ENCODE data around the gene DPH2. TPM values are rescaled to one million over a fixed set of nuclear protein-coding genes. Genes with fewer than 3 reads are reported as not detected.
A peak's percentile ranks its signal among the peaks of the same experiment; 100 is the strongest.

The DPH2 gene
- total RNA-seq, 4 donors from 2014 or later = 23.5 to 41.9 (median 32.5) TPM

- WGBS, 2 donors (ENCODE audit: low coverage in 1 of 2) = 0 to 8% methylated on average over 2 to 8 of the region's 42 CpGs
- no peak for TF ChIP-seq POLR2AphosphoS5 (IDR thresholded peaks at IDR 0.05)
- TF ChIP-seq CTCF (IDR thresholded peaks at IDR 0.05) = no peak
- no peak for TF ChIP-seq POLR2A (IDR thresholded peaks at IDR 0.05)
- TF ChIP-seq EP300 (IDR thresholded peaks at IDR 0.05) = no peak
- Histone ChIP-seq H3K4me1 (peaks cover 0 to 43% (median 20%) of the 10 kb centered on the region in 3 donors), H3K4me3 (peak within 1 kb of the TSS; percentile 17 to 51), H3K9me3 (no peaks in the 10 kb centered on the region), H3K36me3 (peaks cover 0 to 18% of the 10 kb centered on the region in 2 donors), H3K27me3 (peaks cover 12% of the 10 kb centered on the region), H3K27ac (peak within 1 kb of the TSS in 2 of 4 donors; percentile 39 to 61)
- no peak for ATAC-seq
Measured at GRCh38 chr1:43933386-43934100, 36.3 kb upstream of the DPH2 start, which contains the start of gene ARTN. TSS of gene ARTN (plus strand) at chr1:43933801. CDS start at chr1:43935657, 1,856 bp downstream.

GRCh38 chr1:43934101-43934985, 35.5 kb upstream of the DPH2 start:
- TF ChIP-seq CTCF (IDR thresholded peaks at IDR 0.05) = peak in 3 of 4 experiments; percentile 91 to 94 (median 94)
- TF ChIP-seq POLR2A (IDR thresholded peaks at IDR 0.05) = no peak
- no peak for TF ChIP-seq POLR2AphosphoS5 (IDR thresholded peaks at IDR 0.05)
- TF ChIP-seq EP300 (IDR thresholded peaks at IDR 0.05) = no peak
- peak overlapping the region in 2 of 4 donors; percentile 39 to 61 for H3K27ac ChIP-seq
- H3K4me3 ChIP-seq = peak overlapping the region in 1 of 2 donors; percentile 51

GRCh38 chr1:43934986-43935324, 34.9 kb upstream of the DPH2 start:
- Histone ChIP-seq H3K4me3 (no peak overlapping the region), H3K36me3 (peaks cover 0 to 12% of the 10 kb centered on the region in 2 donors), H3K9me3 (no peaks in the 10 kb centered on the region), H3K27me3 (peaks cover 12% of the 10 kb centered on the region), H3K27ac (peak overlapping the region in 2 of 4 donors; percentile 39 to 61), H3K4me1 (peaks cover 0 to 43% (median 20%) of the 10 kb centered on the region in 3 donors)
- no peak for ATAC-seq
- WGBS, 2 donors (ENCODE audit: low coverage in 1 of 2) = 21 to 69% methylated on average over 3 of the region's 5 CpGs
- no peak for TF ChIP-seq EP300 (IDR thresholded peaks at IDR 0.05)
- TF ChIP-seq POLR2AphosphoS5 (IDR thresholded peaks at IDR 0.05) = no peak
- no peak for TF ChIP-seq POLR2A (IDR thresholded peaks at IDR 0.05)
- TF ChIP-seq CTCF (IDR thresholded peaks at IDR 0.05) = peak in 1 of 4 experiments; percentile 5

More at GRCh38 chr1:43934101-43934985, 35.5 kb upstream of the DPH2 start:
- 0 to 19% methylated on average over 1 to 3 of the region's 13 CpGs for WGBS, 2 donors (ENCODE audit: low coverage in 1 of 2)
- ATAC-seq = peak; percentile 46
- Histone ChIP-seq H3K27me3 (peaks cover 12% of the 10 kb centered on the region), H3K9me3 (no peaks in the 10 kb centered on the region), H3K36me3 (peaks cover 0 to 18% of the 10 kb centered on the region in 2 donors), H3K4me1 (peaks cover 0 to 43% (median 20%) of the 10 kb centered on the region in 3 donors)

- peak; percentile 5 for ATAC-seq
- 7% methylated on average over 3 of the region's 48 CpGs; no CpG with 5 or more reads in 1 of the 2 donors for WGBS, 2 donors (ENCODE audit: low coverage in 1 of 2)
- peaks cover 0 to 43% (median 20%) of the 10 kb centered on the region in 3 donors for H3K4me1 ChIP-seq
- peaks cover 12% of the 10 kb centered on the region for H3K27me3 ChIP-seq
- H3K9me3 ChIP-seq = no peaks in the 10 kb centered on the region
- peak overlapping the region in 3 of 4 donors; percentile 15 to 71 (median 63) for H3K27ac ChIP-seq
- H3K4me3 ChIP-seq = peak overlapping the region; percentile 25 to 58
- H3K36me3 ChIP-seq = peaks cover 0 to 4% of the 10 kb centered on the region in 2 donors
- TF ChIP-seq POLR2AphosphoS5 (IDR thresholded peaks at IDR 0.05) = no peak
- no peak for TF ChIP-seq CTCF (IDR thresholded peaks at IDR 0.05)
- no peak for TF ChIP-seq EP300 (IDR thresholded peaks at IDR 0.05)
- no peak for TF ChIP-seq POLR2A (IDR thresholded peaks at IDR 0.05)
Measured at GRCh38 chr1:43935711-43936427, 33.9 kb upstream of the DPH2 start.

Data from gastroesophageal sphincter (tissue), 4 donors.